HG02973 (cell line): ENCODE measurements around the gene MLPH.

Experiments
- ATAC-seq: cut with Tn5 transposase; IDR thresholded peaks from one replicate; pipeline ENCODE4 v1.9.1; 2021; ENCODE audit warnings: moderate library complexity; ENCODE audit not compliant: unreplicated experiment

Gene MLPH

DNA sequence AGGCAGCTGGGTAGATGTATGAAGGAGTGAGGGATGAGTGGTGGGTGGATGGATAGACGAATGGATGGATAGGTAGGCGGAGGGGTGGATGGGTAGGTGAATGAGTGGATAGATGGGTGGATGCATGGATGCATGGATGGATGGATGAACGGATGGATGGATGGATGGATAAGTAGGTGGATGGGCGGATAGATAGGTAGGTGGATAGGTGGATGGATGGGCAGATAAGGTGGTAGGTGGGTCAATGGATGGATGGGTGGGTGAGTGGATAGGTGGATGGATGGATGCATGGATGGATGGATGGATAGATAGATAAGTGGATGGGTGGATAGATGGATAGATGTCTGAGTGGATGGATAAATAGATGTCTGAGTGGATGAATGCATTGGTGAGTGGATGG is 30.1 kb downstream of the MLPH start:
- ATAC-seq: no peak

DNA sequence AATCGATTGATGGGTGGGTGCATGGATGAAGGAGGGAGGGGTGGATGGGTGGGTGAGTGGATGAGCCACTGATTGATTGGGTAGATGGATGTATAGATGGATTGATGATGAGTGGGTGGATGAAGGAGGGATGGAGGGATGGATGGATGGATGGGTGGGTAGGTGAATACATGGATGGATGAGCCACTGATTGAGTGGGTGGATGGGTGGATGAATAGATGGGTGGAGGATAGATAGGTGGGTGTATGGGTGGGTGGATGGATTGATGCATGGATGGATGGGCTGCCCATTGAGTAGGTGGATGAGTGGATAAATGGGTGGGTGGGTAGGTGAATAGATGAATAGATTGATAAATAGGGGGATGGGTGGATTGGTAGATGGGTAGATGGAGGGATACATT is 30.9 kb downstream of the MLPH start:
- ATAC-seq: no peak

- ATAC-seq: no peak
These were observed 32.6 kb downstream of the MLPH start for GRCh38 chr2:237519506-237520245.

GRCh38 chr2:237520290-237520689 is 33.2 kb downstream of the MLPH start:
- ATAC-seq: no peak

GRCh38 chr2:237524631-237525030 is 37.6 kb downstream of the MLPH start:
- no peak for ATAC-seq

- ATAC-seq: no peak
These were observed 38.6 kb downstream of the MLPH start for GRCh38 chr2:237525559-237526157.

- ATAC-seq: no peak
These were observed 40.2 kb downstream of the MLPH start for GRCh38 chr2:237527233-237527632.

- ATAC-seq: no peak
These were observed 40.7 kb downstream of the MLPH start for GRCh38 chr2:237527766-237528165.

- ATAC-seq: peak; percentile 89
These were observed 42.7 kb downstream of the MLPH start for GRCh38 chr2:237529452-237530402.

DNA sequence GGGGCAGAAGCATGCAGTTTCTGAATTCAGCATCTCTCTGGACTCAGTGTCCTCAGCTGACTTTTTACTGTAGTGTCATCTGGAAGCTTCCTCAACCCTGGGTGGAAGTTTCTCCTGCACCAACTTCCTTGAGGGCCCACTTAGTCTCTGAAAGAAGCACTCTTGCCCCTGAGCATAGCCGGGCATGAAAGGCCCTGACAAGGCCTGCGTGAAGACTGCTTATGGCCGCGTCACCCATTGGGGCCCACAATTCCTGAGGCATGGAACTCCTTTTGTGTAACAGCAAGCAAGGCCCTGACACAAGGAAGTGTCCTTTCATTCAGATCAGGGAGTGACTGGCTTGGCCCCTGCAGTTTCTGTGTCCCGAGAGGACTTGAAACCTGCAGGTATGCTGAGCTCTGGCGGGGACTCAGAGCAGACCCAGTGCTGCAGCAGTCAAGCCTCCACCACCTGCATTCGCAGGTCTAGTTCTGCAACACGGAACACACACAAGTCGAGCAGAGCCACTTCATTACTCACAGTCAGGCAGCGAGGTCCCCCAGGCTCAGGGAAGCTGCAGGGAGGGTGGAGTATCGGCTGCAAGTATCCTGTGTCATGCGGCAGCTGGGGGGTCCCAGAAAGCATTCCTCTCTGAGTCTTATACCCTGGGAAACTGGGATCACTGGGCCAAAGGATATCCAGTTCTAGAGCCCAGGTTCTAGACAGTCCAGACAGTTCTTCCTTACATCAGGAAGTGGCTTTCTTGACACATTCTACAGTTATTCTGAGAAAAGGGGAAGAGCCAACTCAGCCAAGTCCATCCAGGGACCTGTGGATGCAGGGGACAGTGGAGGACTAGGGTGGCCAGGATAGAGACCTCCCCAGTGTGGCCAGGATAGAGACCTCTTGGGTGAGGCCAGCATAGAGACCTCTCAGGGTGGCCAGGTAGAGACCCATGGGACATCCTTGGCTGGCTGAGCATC is 43.7 kb downstream of the MLPH start:
- no peak for ATAC-seq

GRCh38 chr2:237532160-237532559 is 45.1 kb downstream of the MLPH start:
- no peak for ATAC-seq

DNA sequence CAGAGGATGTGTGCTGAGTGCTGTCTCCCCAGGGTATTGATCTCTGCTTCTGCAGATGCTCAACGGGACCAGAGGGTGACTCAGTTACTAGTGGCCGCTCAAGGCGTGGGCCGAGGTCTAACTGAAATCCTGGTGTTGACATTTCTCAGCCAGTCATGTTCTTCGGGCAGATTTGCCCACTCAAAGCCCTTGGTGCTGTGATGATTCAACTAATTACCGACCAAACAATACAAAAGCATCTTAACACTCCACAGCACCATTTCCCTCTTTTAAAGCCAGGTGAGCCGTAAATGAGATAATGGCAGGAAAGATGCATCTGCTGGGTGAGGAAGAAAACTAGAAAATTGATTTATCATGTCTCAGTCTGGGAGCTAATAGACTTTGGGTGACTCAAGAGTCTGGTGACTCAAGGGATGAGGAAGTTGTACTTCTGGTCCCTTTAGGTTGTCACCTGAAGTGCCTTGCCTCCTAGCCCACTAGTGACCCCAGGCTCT is 46.7 kb downstream of the MLPH start:
- ATAC-seq: no peak

DNA sequence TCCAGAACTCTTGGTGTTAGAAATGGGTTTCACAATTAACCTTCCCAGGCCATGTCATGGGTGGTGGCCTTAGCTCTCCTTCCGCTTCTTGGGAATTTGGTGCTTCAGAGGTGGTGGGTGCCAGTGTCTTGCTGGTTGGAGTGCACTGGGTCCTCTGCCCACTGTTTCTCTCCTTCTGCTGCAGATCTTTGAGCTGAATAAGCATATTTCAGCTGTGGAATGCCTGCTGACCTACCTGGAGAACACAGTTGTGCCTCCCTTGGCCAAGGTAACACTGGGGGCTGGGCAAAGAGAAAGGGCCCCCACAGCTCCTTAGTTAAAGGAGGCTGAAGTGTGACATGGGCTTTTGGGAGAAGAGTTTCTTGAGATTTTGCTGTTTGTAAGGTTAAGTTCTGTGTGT is 47.3 kb downstream of the MLPH start:
- no peak for ATAC-seq

DNA sequence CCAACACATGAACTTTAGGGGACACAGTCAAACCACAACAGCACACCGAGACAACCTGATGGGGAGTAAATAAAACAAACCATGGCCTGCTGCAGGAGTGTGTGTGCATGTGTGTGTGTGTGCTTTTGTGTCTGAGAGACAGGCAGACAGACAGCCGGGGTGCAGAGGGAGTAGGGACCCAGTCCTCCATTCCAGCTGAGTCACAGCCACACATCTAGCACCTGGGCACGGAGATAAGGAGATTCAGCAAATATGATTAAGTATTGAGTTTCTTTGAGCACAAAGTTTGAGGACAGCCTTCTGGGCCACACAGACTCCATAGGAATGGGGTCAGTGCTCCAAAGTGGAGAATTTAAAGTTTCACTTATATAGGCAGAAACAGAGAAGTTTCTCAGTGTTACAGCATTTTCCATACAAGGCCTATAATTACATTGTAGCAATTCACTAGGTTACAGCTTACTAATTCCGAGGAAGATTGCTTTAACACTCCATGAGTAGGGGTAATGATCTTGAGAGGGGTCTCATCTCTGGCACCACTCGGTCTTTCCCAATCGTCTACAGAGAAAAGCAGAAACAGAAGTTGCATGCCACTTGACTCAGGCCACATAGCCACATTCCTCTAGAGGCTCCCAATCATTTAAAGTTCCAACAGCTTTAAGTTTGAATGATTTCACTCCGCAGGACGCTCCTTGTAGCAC is 48.5 kb downstream of the MLPH start:
- ATAC-seq: no peak

DNA sequence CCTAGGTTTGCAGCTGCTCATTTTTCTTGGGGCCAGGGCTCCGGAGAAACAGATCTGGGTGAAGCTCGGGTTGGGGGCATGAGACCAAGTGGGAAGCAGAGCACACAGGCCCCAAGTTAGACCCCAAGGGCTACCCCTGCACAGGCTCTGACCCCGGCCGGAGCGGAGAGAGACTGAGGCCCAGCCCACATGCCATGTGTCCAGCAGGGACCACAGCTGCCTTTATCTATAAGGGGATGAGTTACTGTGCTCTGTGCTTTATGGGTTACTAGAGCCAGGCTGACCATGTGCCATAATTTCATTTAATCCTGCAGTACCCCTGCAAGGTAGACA is 49.0 kb downstream of the MLPH start:
- ATAC-seq: no peak

DNA sequence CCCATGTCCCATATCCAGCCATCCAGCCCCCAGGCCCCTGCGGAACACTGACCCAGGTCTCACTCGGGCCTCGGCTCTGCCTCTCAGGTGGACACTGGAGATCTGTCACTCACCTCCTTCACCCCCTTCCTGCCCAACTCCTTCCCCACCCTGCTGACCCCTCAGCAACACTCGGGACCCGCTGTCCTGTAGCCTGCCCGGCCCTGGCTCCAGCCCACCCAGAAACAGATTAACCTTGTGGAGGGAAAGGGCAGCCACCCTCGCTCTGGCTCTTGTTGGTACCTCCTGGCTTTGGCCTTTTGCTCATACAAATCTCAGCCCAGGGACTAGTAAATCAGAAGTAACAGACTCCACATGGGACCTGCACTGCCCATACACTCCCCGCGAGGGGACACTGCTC is 49.6 kb downstream of the MLPH start:
- ATAC-seq: no peak

- no peak for ATAC-seq
These were observed 51.1 kb downstream of the MLPH start for GRCh38 chr2:237538001-237538720.

GRCh38 chr2:237538901-237539300 is 51.9 kb downstream of the MLPH start:
- ATAC-seq: no peak

DNA sequence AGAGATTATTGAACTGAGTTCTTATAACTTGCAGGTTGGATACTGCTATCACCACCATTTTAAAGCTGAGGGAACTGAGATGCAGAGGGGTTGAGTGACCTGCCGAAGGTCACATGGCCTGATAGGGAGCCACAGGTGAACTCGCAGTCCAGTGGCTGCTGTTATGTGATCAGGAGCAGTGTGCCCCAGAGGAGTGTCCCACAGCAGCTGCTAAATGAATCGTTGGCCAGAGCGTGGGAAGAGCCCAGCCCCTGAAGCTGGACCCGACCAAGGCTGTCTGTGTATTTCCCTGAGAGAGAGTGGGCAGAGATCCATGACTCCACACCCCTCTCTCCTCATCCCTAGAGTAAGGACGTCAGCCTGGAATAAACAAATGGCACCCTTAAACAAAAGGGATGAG is 52.6 kb downstream of the MLPH start:
- ATAC-seq: no peak
